Measurements from ENCODE around the gene SORCS2. TPM values are rescaled to one million over a fixed set of nuclear protein-coding genes. Genes with fewer than 3 reads are reported as not detected.

SORCS2 gene
- total RNA-seq, 1 experiment from 2014 or later, result 4.1 TPM

DNA sequence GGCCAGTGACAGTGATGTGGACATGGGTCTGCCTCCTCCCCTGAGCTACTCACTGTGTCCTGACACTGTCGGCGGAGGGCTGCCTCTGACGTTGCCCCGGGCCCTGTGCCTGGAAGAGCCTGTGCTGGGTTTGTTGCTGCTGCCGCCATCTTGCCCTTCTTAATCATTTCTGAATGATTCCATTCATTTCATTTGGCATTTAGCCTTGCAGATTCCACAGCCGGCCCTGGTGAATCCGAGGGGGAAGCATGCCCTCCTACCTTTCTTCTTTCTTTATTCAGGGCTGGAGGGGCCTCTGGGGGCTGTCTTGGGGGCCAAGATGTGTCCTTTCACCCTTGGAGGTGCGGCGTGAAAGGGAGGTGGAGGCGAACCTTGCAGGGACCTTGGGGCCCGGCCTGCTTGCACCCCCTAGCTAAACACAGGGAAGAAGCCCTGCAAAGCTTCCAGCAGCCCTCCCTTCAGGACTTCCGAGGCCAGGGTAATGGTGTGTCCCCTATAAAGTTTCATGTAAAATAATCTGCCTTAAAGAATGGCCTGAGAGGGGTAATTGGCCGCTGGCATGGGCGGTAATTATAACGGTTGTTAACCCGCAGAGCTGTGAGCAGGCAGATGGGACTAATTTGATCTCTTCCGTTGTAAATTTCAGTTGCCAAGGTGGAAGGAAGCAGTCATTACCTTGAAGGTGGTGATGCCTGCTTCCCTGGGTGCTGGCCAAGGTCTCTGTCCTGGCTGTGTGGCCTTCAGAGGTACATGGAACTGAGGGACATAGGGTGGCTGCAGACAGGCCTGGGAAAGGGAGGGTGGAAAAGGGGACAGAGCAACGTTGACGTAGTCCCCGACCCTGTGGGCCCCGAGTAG lies 150.1 kb downstream of the SORCS2 start:
- Histone ChIP-seq H3K27ac (ENCODE audit: low read length) (no peak overlapping the region), H3K4me3 (ENCODE audit: low read length) (no peak overlapping the region), H3K9ac (ENCODE audit: low read length) (no peak overlapping the region), H3K9me3 (ENCODE audit: low read length) (no peaks in the 10 kb centered on the region), H3K79me2 (ENCODE audit: low read length) (no peaks in the 10 kb centered on the region), H4K20me1 (ENCODE audit: low read length) (no peaks in the 10 kb centered on the region), H3K27me3 (ENCODE audit: low read length) (no peaks in the 10 kb centered on the region), H2AFZ (ENCODE audit: low read length) (no peak overlapping the region), H3F3A (ENCODE audit: low read length, unreplicated experiment) (no peaks in the 10 kb centered on the region), H3K4me2 (ENCODE audit: low read length) (no peak overlapping the region), H3K4me1 (ENCODE audit: insufficient read depth, low read length) (no peaks in the 10 kb centered on the region), H3K9me2 (replicated peaks; ENCODE audit: low read length) (no peaks in the 10 kb centered on the region), H3K36me3 (ENCODE audit: low read depth, low read length) (no peaks in the 10 kb centered on the region)
- CTCF ChIA-PET, result no interaction called here
- intact Hi-C loops (cut with micrococcal nuclease), result no loop called here
- POLR2A ChIA-PET (ENCODE audit: unreplicated experiment), result no interaction called here
- no peak for ATAC-seq
- TF ChIP-seq EZH2phosphoT487 (IDR thresholded peaks at IDR 0.05; ENCODE audit: borderline replicate concordance, low read length) (no peak), EZH2 (IDR thresholded peaks at IDR 0.05; ENCODE audit: low read length, unreplicated experiment) (no peak), CTCF (conservative IDR thresholded peaks at IDR 0.05; ENCODE audit: low read depth, low read length) (no peak)
- no peak for DNase-seq
- no TSS peak for BruUV-seq (replicated peaks)

DNA sequence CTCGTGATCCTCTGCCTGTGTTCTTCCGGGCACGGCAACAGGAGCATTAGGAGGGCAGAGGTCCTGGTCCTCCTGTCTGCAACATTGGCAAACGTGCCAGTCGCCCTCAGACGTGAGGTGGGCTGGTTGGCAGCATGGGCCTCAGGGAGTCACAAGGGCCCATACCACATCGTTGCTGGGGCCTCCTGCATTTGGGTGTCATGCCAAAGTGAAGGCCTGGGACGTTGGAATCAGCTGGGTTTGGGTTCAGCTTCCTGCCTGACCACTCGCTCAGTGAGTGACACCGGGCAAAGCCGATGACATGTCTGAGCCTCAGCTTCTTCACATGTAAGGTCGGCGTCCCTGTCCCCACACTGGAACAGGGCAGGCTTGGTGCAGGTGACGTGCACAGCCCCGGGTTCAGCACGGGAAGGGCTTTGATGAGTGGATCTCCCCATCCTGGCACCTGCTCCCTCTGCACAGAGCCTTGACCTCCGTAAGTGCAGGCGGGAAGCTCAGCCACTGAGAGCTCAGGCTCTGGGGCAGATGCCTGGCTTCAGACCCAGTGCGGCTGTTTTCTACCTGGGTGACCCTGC lies 150.8 kb downstream of the SORCS2 start:
- Histone ChIP-seq H2AFZ (ENCODE audit: low read length) (no peak overlapping the region), H3K9ac (ENCODE audit: low read length) (no peak overlapping the region), H3K4me1 (ENCODE audit: insufficient read depth, low read length) (no peaks in the 10 kb centered on the region), H4K20me1 (ENCODE audit: low read length) (no peaks in the 10 kb centered on the region), H3K9me3 (ENCODE audit: low read length) (no peaks in the 10 kb centered on the region), H3K27me3 (ENCODE audit: low read length) (no peaks in the 10 kb centered on the region), H3K79me2 (ENCODE audit: low read length) (no peaks in the 10 kb centered on the region), H3K9me2 (replicated peaks; ENCODE audit: low read length) (no peaks in the 10 kb centered on the region), H3K27ac (ENCODE audit: low read length) (no peak overlapping the region), H3K36me3 (ENCODE audit: low read depth, low read length) (no peaks in the 10 kb centered on the region), H3K4me3 (ENCODE audit: low read length) (no peak overlapping the region), H3K4me2 (ENCODE audit: low read length) (no peak overlapping the region), H3F3A (ENCODE audit: low read length, unreplicated experiment) (no peaks in the 10 kb centered on the region)
- TF ChIP-seq EZH2 (IDR thresholded peaks at IDR 0.05; ENCODE audit: low read length, unreplicated experiment) (no peak), EZH2phosphoT487 (IDR thresholded peaks at IDR 0.05; ENCODE audit: borderline replicate concordance, low read length) (no peak)
- no peak for DNase-seq
- ChIA-PET POLR2A (ENCODE audit: unreplicated experiment) (no interaction called here), CTCF (no interaction called here)
- no peak for ATAC-seq
- intact Hi-C loops (cut with micrococcal nuclease), result no loop called here
- BruUV-seq (replicated peaks), result no TSS peak

- H3K36me3 ChIP-seq (ENCODE audit: low read depth, low read length), result no peaks in the 10 kb centered on the region
- no peaks in the 10 kb centered on the region for H3K4me1 ChIP-seq (ENCODE audit: insufficient read depth, low read length)
- no peaks in the 10 kb centered on the region for H3K9me2 ChIP-seq (replicated peaks; ENCODE audit: low read length)
- H3K9ac ChIP-seq (ENCODE audit: low read length), result no peak overlapping the region
- TF ChIP-seq CTCF (conservative IDR thresholded peaks at IDR 0.05; ENCODE audit: low read depth, low read length) (no peak), EZH2phosphoT487 (IDR thresholded peaks at IDR 0.05; ENCODE audit: borderline replicate concordance, low read length) (no peak), EZH2 (IDR thresholded peaks at IDR 0.05; ENCODE audit: low read length, unreplicated experiment) (no peak)
- DNase-seq (no peak), ATAC-seq (no peak)
- no peaks in the 10 kb centered on the region for H3K79me2 ChIP-seq (ENCODE audit: low read length)
- H3F3A ChIP-seq (ENCODE audit: low read length, unreplicated experiment), result no peaks in the 10 kb centered on the region
- H3K27me3 ChIP-seq (ENCODE audit: low read length), result no peaks in the 10 kb centered on the region
- H4K20me1 ChIP-seq (ENCODE audit: low read length), result no peaks in the 10 kb centered on the region
- no TSS peak for BruUV-seq (replicated peaks)
- no peak overlapping the region for H2AFZ ChIP-seq (ENCODE audit: low read length)
- no peak overlapping the region for H3K4me2 ChIP-seq (ENCODE audit: low read length)
- H3K9me3 ChIP-seq (ENCODE audit: low read length), result no peaks in the 10 kb centered on the region
- intact Hi-C loops (cut with micrococcal nuclease), result no loop called here
- CTCF ChIA-PET, result no interaction called here
- no peak overlapping the region for H3K27ac ChIP-seq (ENCODE audit: low read length)
- no peak overlapping the region for H3K4me3 ChIP-seq (ENCODE audit: low read length)
- POLR2A ChIA-PET (ENCODE audit: unreplicated experiment), result no interaction called here
Observed at GRCh38 chr4:7343950-7344349, 151.6 kb downstream of the SORCS2 start.

Data from PC-3 (cell line).